HG02759 (cell line): ENCODE measurements around the gene ZNF33B.
"Not testable (repeated sequence)": the region's sequence is repeated elsewhere in the genome, so short reads cannot be mapped to it uniquely, and the experiment has no call there.

ENCODE experiments used
- ATAC-seq: cut with Tn5 transposase; IDR thresholded peaks from one replicate; pipeline ENCODE4 v1.9.1; 2021; ENCODE audit warnings: mild to moderate bottlenecking, moderate library complexity; ENCODE audit not compliant: unreplicated experiment

Gene ZNF33B

DNA sequence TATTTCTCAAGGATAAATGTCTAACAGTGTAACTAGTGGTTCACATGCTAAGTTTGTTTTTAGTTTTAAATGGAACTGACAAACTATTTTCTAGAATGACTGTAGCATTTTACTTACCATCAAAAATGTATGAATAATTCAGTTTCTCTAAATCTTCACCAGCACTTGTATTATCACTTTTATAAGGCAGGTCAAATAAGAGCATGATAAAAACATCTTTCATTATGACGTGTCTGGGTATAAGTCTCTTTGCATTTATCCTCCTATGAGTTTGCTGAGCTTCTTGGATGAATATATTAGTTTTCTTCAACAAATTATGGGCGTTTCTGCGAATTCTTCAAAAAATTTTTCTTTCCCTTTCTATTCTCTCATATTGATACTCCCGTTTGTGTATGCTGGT lies 19.9 kb downstream of the ZNF33B start:
- ATAC-seq, result no peak

DNA sequence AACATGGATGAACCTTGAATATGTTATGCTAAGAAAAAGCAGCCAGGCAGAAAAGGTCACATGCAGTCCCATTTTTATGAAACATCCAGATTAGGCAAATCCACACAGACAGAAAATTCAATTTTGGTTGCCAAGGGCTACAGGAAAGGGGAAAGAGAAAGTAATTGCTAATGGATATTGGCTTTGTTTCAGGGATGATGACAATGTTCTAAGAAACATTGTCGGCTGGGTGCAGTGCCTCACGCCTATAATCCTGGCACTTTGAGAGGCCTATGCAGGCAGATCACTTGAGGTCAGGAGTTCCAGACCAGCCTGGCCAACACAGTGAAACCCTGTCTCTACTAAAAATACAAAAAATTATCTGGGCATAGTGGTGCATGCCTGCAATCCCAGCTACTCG lies 23.0 kb downstream of the ZNF33B start:
- ATAC-seq, result no peak

DNA sequence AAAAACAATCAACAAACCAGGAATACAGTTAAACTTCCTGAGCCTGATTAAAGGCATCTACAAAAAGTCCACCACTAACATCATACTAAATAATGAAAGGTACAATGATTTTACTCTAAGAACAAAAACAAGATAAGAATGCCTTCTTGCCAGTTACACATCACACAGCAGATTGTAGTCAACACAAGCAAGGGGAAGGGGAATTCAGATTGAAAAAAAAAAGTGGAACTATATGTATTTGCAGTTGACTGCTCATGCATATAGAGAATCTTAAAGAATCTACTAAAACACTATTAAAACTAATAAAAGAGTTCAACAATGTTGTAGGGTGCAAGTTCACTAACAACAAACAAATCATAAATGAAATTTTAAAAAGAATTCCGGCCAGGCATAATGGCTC lies 28.5 kb downstream of the ZNF33B start:
- ATAC-seq, result peak; percentile 48

DNA sequence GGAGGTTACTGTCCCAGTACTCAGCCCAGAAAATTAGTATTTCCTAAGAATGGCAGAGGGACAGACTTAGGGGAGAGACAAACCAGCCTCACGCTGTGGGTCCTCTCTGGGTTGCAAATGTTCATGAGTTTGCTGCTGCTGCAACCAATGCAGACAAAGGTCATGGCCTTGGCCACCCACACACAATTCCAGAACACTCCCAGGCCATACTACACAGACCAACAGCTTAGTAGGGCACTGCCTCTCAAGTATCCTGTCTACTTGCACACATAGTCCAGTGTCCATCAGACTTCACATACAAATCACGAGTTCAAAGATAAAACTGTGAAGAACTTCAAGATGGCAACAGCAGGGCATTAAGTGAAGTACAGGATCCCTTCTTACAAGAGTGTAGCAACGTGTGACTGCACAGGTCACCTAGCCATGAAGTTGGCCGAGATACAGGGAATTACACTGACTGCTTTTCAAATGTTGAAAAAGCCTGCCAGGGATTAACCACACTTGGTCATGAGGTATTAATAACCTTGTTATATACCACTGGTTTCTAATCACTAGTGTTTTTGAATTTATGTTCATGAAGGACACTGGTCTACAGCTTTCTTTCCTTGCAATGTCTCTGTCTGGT lies 40.0 kb downstream of the ZNF33B start:
- no peak for ATAC-seq

DNA sequence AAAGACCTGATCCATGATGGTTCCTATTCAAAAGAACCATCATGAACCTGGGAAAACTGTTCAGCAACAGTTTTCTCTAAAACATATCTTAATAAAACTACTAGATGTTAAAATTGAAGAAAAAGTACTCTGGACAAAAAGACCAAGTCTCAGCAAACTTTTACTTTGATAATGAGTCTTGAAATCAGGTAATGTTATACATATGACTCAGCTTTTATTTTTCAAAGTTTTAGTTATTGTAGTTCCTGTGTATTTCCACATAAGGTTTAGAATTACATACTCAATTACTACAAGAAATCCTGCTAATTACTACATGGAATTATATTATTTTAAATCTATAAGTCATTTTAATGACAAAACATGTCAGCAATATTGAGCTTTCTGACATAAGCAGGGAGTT lies 42.2 kb downstream of the ZNF33B start:
- no peak for ATAC-seq

DNA sequence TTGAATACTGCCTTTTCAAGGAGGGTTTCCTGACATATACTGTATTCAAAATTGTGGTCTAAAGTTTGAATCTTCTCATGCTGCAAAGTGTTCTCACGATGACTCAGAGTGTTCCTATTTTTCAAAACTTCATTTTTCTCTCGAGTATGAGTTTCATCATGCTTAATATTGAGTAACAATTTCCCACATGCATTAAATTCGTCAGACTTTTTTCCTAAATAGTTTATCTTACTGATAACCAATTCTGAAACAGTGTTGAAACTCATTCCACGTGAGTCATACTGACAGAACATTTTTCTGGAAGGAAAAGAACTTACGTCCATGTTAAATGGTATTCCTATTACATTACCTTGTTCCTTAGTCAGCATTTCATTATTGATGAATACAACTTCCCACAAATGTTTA lies 44.1 kb downstream of the ZNF33B start:
- no peak for ATAC-seq

DNA sequence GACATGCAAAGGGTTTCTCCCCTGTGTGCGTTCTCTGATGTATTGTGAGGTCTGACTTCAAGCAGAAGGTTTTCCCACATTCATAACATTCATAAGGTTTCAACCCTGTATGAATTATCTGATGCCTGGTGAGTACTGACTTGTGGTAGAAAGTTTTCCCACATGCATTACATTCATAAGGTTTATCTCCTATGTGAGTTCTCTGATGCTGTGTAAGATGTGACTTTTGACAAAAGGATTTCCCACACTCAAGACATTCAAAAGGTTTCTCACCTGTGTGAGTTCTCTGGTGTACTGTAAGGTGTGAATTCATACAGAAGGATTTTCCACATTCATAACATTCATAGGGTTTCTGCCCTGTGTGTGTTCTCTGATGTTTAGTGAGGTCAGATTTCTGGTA lies 45.1 kb downstream of the ZNF33B start:
- ATAC-seq, result no peak

DNA sequence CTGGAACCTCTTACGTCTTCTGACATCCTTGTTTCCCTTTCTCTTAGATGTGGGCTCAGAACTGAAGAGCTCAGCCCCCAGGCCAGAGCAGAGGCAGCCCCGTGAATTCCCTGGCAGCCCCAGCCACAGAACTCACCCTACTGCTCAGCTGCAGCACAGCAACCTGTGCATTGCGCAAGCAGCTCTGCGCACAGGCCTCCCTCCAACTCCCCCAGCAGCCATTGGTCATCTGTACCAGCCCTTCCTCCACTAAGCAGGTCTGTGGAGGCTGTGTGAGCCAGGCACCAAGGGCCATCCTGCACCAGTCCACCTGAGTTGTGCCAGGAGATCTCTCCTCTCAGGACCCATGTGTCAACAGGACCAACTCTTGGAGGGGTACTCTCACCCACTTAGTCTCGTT lies 54.5 kb downstream of the ZNF33B start:
- no peak for ATAC-seq

DNA sequence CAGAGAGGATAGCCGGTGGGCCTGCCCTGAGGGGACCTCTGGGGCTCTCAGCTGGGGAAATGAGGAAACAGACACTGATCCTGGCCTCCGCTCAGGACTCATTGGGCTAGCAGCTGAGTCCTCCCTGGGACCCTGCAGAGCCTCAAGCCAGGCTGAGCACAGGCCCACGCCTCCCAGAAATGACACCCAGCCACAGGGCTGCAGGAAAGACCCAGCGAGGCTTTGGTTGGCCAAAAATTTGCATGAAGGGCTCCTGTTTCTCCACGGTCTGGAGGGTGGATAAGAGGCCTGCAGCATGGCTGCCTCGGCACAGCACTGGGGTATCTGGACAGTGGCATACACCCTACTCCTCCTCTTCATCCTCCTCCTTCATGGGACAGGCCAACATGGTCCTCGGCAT lies 60.4 kb downstream of the ZNF33B start:
- ATAC-seq, result no peak

DNA sequence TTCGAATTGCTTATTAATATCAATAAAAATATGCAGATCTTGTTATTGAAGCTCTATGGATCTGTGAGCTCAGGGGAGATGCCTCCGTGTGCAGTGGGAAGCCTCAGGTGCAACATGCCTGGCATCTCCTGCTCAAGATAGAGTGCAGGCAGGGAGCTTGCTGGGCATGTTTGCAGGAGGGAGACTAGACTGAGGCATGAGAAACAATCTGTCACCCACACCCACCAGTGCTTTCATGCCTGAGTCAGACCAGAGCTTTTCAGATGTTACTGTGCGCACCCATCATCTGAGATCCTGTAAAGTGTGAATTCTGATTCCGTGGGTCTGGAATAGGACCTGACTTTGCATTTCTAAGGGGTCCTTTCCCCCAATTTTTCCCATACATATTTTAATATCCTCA lies 62.0 kb downstream of the ZNF33B start:
- ATAC-seq, result no peak

DNA sequence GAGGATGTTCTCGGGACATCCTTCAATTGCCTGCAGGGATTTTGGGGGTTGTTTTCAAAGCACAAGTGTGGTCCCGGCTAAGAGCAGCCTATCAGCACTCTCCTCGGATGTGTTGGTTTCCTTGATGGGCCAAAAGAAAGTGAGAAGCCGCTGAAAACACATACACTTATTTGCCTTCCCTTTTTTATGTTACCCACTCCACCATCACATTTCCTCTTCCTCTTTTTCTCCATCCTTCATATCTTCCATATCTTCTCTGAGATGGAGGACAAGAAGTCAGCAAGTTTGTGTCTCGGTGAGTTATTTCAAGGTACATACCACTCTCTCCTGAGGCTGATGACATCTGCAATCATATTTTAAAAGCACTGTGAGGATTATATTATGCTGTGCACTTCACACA lies 64.0 kb downstream of the ZNF33B start:
- ATAC-seq, result no peak

DNA sequence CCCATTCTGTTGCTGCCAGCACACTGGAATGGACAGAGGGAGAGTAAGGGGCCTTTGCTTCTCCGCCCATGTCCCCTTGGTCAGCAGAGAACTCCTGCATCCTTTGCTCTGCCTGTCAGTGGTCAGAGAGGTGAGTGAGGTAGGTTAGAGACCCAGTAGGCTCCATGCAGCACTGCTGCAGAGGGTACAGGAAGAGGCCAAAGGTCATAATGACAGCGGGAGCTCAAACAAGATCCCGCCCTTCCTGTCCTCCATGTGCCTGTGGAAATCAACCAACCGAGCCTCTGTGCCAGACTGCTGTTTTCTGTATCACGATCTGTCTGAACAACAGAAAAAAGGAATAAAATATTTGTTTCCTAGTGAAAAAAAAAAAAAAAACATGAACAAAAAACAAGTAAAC lies 81.4 kb downstream of the ZNF33B start:
- no peak for ATAC-seq

DNA sequence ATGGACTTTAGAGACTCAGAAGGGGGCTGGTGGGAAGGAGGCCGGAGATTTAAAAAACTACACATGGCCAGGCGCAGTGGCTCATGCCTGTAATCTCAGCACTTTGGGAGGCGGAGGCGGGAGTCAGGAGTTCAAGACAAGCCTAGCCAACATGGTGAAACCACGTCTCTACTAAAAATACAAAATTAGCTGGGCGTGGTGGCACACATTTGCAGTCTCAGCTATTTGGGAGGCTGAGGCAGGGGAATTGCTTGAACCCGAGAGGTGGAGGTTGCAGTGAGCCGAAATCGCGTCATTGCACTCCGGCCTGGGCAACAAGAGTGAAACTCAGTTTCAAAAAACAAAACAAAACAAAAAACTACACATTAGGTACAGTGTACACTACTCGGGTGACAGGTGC lies 84.8 kb downstream of the ZNF33B start:
- not testable (repeated sequence) for ATAC-seq

DNA sequence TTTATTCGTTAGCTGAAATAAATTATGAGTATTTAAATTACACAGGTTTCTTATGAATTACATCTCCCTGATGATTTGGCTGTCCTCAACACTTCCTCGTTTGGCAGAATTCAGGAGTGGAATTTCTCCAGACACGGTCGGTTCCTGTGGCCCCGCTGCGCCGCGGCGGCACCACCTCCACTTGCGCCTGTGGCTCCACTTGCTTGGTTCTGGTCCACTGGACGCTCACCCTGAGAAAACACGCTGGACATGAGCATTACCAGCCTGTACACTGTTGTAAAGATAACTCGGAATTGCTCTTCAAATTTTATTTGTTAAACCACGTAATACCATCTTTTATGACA lies 85.3 kb downstream of the ZNF33B start:
- peak; percentile 34 for ATAC-seq

DNA sequence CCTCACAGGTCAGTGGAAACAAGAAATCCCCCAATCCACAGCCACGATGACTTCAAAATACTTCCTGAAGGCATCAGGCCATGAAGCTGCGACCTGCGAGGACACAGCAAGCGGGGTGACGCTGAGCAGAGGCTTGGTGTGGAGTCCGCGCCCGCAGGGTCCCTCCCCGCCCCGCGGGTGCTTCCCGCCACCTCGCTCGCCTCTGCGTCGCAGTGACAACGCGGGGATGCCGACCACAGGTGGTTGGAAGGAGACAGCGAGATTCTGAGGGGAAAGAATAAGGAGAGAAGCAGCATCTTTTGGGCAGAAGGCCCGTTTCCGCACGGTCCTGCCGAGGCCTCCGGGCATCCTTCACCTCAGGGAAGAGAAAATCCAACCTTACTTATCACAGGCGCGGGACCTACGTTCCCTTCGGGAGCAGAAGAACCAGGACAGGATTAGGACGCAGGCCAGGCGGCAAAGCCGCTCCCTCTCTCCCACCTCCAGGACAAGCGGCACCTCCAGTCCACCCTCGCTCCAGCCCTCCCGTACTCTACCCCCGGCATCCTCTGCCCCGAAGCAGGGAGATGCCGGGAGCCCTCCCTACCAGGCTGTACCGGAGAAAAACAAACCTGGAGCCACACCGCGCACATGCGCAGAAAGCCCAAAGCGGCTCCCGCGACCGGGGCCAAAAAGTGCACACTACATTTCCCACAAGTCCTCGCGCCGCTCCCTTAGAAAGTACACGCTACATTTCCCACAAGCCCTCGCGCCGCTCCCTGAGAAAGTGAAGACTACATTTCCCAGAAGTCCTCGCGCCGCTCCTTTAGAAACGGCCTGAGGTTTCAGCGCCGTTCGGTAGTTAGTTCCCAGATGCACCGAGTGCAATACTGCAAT lies 85.9 kb downstream of the ZNF33B start:
- ATAC-seq, result peak; percentile 92

DNA sequence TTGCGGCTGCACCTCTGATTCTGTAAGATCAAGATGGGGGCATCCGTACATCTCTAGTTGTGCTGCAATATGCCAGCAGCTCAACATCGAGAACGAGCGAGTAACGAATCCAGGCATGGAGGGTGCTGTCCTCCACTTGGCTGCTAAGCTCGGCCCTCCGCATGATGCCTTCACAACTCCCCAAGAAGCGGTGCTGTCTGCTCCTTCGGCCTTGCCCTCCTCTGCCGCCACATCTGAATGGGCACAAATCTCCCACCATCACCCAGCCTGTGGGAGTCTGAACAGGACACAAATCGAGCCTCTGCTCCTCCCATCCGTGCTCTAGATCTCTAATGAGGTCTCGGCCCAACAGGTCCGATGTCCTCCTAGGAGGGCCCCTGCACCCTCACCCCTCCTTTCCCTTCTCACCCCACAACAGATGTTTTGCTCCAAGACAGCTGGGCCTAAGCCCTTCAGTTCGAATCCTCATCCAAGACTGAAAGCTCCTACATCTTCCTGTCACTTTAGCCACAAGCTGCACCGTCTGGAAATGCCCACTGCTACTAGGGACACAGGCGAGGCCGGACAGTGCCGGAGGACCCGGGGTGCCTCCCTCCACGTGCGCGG lies 86.7 kb downstream of the ZNF33B start:
- no peak for ATAC-seq

DNA sequence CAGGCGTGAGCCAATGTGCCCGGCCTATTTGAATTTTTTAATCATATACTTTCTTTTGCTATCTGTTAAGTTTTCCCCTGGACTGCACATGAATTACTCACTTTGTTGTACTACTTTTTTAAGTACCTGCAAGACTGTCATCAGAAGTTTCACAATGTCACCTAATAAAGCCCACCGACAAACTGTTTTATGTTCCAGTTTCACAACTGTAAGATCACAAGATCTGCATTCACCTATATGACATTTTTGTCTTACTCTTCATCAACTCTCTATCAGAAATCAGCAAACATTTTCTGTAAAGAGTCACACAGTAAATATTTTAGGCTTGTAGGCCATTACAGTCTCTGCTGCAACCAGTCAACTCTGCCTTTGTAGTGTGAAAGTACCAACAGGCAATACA lies 88.5 kb downstream of the ZNF33B start:
- no peak for ATAC-seq

DNA sequence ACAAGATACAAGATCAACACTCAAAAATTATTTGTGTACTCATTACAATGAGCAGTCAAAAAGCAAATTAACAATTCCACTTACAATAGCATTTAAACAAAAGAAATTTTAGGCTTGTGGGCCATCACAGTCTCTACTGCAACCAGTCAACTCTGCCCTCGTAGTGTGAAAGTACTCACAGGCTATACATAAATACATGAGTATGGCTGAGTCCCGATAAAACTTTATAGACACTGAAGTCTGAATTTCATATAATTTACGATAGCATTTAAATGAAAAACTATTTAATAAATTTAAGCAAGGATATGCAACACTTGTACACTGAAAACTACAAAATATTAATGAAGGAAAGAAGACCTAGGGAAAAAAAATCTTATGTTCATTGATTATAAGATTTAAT lies 90.1 kb downstream of the ZNF33B start:
- ATAC-seq, result no peak

DNA sequence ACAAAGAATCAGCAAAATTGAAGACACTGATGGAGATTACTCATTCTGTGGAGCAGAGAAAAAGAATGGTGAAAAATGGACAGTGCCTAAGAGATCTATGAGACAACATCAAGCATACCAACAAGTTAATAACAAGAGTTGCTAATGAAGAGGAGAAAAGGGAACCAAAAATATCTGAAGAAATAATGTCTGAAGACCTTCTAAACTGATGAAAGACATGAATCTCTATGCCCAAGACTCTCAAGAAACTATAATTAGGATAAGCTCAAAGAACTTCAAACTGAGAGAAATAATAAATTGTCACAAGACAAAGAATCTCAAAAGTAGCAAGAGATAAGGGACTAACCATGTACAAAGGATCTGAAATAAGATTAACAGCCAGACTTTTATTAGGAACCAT lies 93.4 kb downstream of the ZNF33B start:
- ATAC-seq, result no peak

DNA sequence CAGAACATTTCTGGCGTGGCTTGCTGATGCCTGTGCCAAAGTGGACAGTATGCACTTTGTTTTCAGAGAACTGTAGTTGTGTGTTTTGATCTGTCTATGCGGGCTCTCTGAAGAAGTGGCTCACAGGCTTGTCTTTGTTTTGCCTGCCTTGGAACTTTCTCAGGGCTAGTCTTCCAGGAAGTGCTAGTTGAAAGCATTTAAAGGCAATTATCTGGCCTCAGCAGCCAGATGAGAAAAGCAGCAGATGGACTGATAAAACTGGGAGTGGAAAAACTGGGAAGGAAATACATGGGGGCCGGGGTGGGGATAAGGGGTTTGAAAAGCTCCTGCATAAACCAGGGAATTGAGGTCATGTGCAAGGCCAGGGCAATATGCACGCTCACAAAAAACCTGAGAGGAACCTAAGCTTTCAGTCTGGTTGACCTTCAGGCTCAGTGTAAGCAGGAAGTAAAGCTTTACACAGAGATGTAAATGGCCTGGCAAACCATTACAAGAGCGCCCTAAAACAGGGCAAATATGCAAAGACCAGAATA lies 94.5 kb downstream of the ZNF33B start:
- no peak for ATAC-seq
